PFSK-1 (cell line): ENCODE results near the gene CAMSAP1.

Source experiments
- POLR2AphosphoS5 ChIP-seq: IDR thresholded peaks from 2 replicates; pipeline ENCODE4 v1.6.1; 2012; ENCODE audit warnings: low read depth, mild to moderate bottlenecking, control low read depth, low read length, moderate library complexity
- TF ChIP-seq, protein P1 (sequence below), 2 experiments: IDR thresholded peaks; 2 replicates each; pipeline versions ENCODE4 v1.6.1 to v1.8.0; 2011 to 2012; ENCODE audit warnings: low read depth in 2 of 2, low read length in 2 of 2, control low read depth in 1 of 2, inconsistent platforms in 1 of 2, mild to moderate bottlenecking in 1 of 2, moderate library complexity in 1 of 2; ENCODE audit not compliant: insufficient read depth in 1 of 2

DNA sequence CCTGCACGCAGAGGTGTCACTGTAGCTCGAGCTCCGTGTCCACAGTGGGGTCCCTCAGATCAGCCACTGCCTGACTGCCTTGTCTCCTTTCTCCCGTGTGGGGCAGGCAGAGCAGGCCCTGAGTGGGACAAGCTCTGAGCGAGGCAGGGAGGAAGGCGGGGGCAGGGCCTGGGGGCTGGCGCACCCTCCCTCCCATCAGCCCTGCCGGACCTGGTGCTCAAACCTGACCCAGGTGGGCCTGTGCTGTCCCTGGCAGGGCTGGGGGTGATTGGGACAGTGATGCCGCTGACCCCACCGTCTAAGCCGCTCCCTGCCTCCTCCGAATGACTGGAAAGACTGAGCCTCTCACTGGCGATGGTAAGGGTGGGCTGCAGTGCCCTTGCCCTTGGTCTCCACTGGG is 144.4 kb downstream of the CAMSAP1 start:
- TF ChIP-seq POLR2AphosphoS5: no peak
- TF ChIP-seq, protein P1, sequence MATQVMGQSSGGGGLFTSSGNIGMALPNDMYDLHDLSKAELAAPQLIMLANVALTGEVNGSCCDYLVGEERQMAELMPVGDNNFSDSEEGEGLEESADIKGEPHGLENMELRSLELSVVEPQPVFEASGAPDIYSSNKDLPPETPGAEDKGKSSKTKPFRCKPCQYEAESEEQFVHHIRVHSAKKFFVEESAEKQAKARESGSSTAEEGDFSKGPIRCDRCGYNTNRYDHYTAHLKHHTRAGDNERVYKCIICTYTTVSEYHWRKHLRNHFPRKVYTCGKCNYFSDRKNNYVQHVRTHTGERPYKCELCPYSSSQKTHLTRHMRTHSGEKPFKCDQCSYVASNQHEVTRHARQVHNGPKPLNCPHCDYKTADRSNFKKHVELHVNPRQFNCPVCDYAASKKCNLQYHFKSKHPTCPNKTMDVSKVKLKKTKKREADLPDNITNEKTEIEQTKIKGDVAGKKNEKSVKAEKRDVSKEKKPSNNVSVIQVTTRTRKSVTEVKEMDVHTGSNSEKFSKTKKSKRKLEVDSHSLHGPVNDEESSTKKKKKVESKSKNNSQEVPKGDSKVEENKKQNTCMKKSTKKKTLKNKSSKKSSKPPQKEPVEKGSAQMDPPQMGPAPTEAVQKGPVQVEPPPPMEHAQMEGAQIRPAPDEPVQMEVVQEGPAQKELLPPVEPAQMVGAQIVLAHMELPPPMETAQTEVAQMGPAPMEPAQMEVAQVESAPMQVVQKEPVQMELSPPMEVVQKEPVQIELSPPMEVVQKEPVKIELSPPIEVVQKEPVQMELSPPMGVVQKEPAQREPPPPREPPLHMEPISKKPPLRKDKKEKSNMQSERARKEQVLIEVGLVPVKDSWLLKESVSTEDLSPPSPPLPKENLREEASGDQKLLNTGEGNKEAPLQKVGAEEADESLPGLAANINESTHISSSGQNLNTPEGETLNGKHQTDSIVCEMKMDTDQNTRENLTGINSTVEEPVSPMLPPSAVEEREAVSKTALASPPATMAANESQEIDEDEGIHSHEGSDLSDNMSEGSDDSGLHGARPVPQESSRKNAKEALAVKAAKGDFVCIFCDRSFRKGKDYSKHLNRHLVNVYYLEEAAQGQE (IDR thresholded peaks at IDR 0.05; ENCODE audit: insufficient read depth in 1 of 2, low read depth in 2 of 2, low read length in 2 of 2): no peak
